Sigmoid colon (tissue), 4 donors: ENCODE measurements around the gene CAMKK2.

Experiments
- POLR2A ChIP-seq, 2 donors: fragments of 450-650 bp; IDR thresholded peaks; one replicate each; pipeline ENCODE4 v1.6.1; 2016; ENCODE audit warnings: antibody characterized with exemption in 2 of 2, mild to moderate bottlenecking in 2 of 2, moderate library complexity in 2 of 2
- POLR2AphosphoS5 ChIP-seq, 4 donors: sonication (generic); formaldehyde crosslinking; IDR thresholded peaks; one replicate each; pipeline ENCODE4 v1.6.1; 2017; ENCODE audit warnings: antibody characterized with exemption in 4 of 4
- TF ChIP-seq, protein P1 (sequence below), 4 experiments: fragments of 450-650 bp in 3 of 4; fragments of 200-600 bp in 1 of 4; IDR thresholded peaks; one replicate each; pipeline ENCODE4 v1.5.1; 2016 to 2019; ENCODE audit warnings: antibody characterized with exemption in 4 of 4, mild to moderate bottlenecking in 3 of 4, moderate library complexity in 2 of 4

DNA sequence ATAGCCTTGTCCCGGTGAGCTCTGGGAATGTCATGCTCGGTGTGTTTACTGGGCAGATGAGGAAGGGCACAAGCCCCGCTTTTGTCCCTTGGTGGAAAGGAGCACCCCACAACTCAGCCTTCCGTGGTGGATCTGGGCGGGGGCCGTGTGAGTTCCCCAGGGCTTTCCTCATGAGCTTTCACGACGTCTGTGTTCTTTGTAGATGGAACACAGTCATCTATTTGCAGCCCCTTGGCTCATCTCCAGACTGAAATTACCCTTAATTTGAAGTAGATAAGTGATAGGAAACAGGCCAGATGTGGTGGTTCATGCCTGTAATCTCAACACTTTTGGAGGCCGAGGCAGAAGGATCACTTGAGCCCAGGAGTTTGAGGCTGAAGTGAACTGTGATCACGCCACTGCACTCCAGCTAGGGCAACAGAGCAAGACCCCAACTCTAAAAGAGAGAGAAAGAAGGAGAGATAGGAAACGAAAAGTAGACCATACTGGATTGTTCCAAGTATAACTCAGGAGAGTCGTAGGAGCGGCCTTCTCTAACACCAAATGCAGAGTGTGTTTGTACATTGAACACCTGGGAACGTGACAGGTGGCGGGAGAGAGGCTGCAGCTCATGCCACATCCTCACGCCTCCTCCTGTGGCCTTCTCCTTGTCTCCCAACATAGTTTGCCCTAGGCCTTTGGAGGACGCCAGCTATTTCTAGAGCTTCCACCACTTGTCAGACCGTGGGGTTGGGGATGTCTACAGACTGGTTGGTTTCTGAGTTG lies 77.7 kb downstream of the CAMKK2 start:
- TF ChIP-seq, protein P1, sequence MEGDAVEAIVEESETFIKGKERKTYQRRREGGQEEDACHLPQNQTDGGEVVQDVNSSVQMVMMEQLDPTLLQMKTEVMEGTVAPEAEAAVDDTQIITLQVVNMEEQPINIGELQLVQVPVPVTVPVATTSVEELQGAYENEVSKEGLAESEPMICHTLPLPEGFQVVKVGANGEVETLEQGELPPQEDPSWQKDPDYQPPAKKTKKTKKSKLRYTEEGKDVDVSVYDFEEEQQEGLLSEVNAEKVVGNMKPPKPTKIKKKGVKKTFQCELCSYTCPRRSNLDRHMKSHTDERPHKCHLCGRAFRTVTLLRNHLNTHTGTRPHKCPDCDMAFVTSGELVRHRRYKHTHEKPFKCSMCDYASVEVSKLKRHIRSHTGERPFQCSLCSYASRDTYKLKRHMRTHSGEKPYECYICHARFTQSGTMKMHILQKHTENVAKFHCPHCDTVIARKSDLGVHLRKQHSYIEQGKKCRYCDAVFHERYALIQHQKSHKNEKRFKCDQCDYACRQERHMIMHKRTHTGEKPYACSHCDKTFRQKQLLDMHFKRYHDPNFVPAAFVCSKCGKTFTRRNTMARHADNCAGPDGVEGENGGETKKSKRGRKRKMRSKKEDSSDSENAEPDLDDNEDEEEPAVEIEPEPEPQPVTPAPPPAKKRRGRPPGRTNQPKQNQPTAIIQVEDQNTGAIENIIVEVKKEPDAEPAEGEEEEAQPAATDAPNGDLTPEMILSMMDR (IDR thresholded peaks at IDR 0.05), result no peak
- TF ChIP-seq POLR2A (IDR thresholded peaks at IDR 0.05) (no peak), POLR2AphosphoS5 (IDR thresholded peaks at IDR 0.05) (no peak)
